ENCODE data around the gene STAP1.

DNA sequence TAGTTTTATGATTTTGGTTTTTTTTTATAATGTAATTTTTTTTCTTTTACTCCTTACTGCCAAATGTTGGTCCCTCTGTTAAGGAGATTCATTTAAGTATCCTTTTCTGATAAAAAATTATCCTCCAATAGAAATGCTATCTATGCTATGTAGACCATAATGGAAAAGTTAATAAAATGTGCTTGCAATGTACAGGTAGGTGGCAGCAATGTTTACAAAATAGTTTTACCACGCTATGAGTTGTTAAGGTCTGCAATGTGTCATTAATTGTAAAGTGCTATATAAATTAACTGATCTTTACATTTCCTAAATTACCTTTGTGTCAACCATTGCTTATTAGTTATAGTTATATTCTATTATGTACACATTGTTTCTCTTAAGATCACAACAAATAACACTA lies 9.4 kb upstream of the STAP1 start:
- peak; percentile 60 for TF ChIP-seq RAD21 (conservative IDR thresholded peaks at IDR 0.05)
- TF ChIP-seq CTCF (IDR thresholded peaks at IDR 0.05; ENCODE audit: poor library complexity, severe bottlenecking) = peak; percentile 61
- no peak for TF ChIP-seq TAF1 (IDR thresholded peaks at IDR 0.05; ENCODE audit: low read depth)
- TF ChIP-seq EZH2 (IDR thresholded peaks at IDR 0.05; ENCODE audit: borderline replicate concordance, insufficient read depth, low read length, poor library complexity, severe bottlenecking) = no peak
- TF ChIP-seq POLR2AphosphoS5 (IDR thresholded peaks at IDR 0.05) = no peak
- TF ChIP-seq MXI1 (conservative IDR thresholded peaks at IDR 0.05; ENCODE audit: poor library complexity, severe bottlenecking) = no peak

Measured in neural cell (in vitro differentiated cells).